ENCODE results near the gene UCP3. TPM values are rescaled to one million over a fixed set of nuclear protein-coding genes. Genes with fewer than 3 reads are reported as not detected.

UCP3 gene
- total and polyA plus RNA-seq, 4 donors: 0.89 to 5.5 (median 2.7) TPM

GRCh38 chr11:74002832-74003231, 6.1 kb downstream of the UCP3 start:
- H3K9me3 ChIP-seq (ENCODE audit: control insufficient read depth, insufficient read depth, low read length): no peaks in the 10 kb centered on the region
- H3K27ac ChIP-seq (ENCODE audit: low read depth, low read length): no peak overlapping the region
- DNase-seq (ENCODE audit: low read depth in 4 of 6, low spot score in 6 of 6): no peak
- no peaks in the 10 kb centered on the region for H3K27me3 ChIP-seq (ENCODE audit: control insufficient read depth, insufficient read depth, low read length)
- H3K4me3 ChIP-seq (ENCODE audit: low read depth, low read length): no peak overlapping the region
- 90% methylated on average over 2 of the region's 4 CpGs for WGBS (ENCODE audit: insufficient coverage)
- peaks cover 22% of the 10 kb centered on the region for H3K4me1 ChIP-seq (ENCODE audit: control insufficient read depth, insufficient read depth, low read length)
- H3K36me3 ChIP-seq (ENCODE audit: control insufficient read depth, insufficient read depth, low read length): peaks cover 41% of the 10 kb centered on the region

- H3K4me1 ChIP-seq (ENCODE audit: control insufficient read depth, insufficient read depth, low read length): peaks cover 22% of the 10 kb centered on the region
- DNase-seq (ENCODE audit: low read depth in 4 of 6, low spot score in 6 of 6): no peak
- no peak overlapping the region for H3K27ac ChIP-seq (ENCODE audit: low read depth, low read length)
- 93% methylated on average over 6 of the region's 7 CpGs for WGBS (ENCODE audit: insufficient coverage)
- H3K27me3 ChIP-seq (ENCODE audit: control insufficient read depth, insufficient read depth, low read length): no peaks in the 10 kb centered on the region
- H3K36me3 ChIP-seq (ENCODE audit: control insufficient read depth, insufficient read depth, low read length): peaks cover 37% of the 10 kb centered on the region
- no peaks in the 10 kb centered on the region for H3K9me3 ChIP-seq (ENCODE audit: control insufficient read depth, insufficient read depth, low read length)
- H3K4me3 ChIP-seq (ENCODE audit: low read depth, low read length): no peak overlapping the region
These were observed 7.0 kb downstream of the UCP3 start for GRCh38 chr11:74001822-74002286.

- H3K9me3 ChIP-seq (ENCODE audit: control insufficient read depth, insufficient read depth, low read length): no peaks in the 10 kb centered on the region
- H3K36me3 ChIP-seq (ENCODE audit: control insufficient read depth, insufficient read depth, low read length): peaks cover 28% of the 10 kb centered on the region
- 38% methylated on average over 5 of the region's 14 CpGs for WGBS (ENCODE audit: insufficient coverage)
- DNase-seq (ENCODE audit: low read depth in 4 of 6, low spot score in 6 of 6): no peak
- no peak overlapping the region for H3K4me3 ChIP-seq (ENCODE audit: low read depth, low read length)
- H3K27ac ChIP-seq (ENCODE audit: low read depth, low read length): no peak overlapping the region
- no peaks in the 10 kb centered on the region for H3K27me3 ChIP-seq (ENCODE audit: control insufficient read depth, insufficient read depth, low read length)
- H3K4me1 ChIP-seq (ENCODE audit: control insufficient read depth, insufficient read depth, low read length): peaks cover 21% of the 10 kb centered on the region
These were observed 8.4 kb downstream of the UCP3 start for GRCh38 chr11:74000307-74001133.

- peaks cover 14% of the 10 kb centered on the region for H3K4me1 ChIP-seq (ENCODE audit: control insufficient read depth, insufficient read depth, low read length)
- H3K4me3 ChIP-seq (ENCODE audit: low read depth, low read length): no peak overlapping the region
- no peaks in the 10 kb centered on the region for H3K9me3 ChIP-seq (ENCODE audit: control insufficient read depth, insufficient read depth, low read length)
- 90% methylated on average over 8 of the region's 8 CpGs for WGBS (ENCODE audit: insufficient coverage)
- DNase-seq (ENCODE audit: low read depth in 4 of 6, low spot score in 6 of 6): no peak
- no peak overlapping the region for H3K27ac ChIP-seq (ENCODE audit: low read depth, low read length)
- peaks cover 22% of the 10 kb centered on the region for H3K36me3 ChIP-seq (ENCODE audit: control insufficient read depth, insufficient read depth, low read length)
- H3K27me3 ChIP-seq (ENCODE audit: control insufficient read depth, insufficient read depth, low read length): no peaks in the 10 kb centered on the region
These were observed 9.1 kb downstream of the UCP3 start for GRCh38 chr11:73999581-74000306.

GRCh38 chr11:73998846-73999575, 9.9 kb downstream of the UCP3 start:
- Histone ChIP-seq H3K4me3 (ENCODE audit: low read depth, low read length) (no peak overlapping the region), H3K27ac (ENCODE audit: low read depth, low read length) (no peak overlapping the region), H3K36me3 (ENCODE audit: control insufficient read depth, insufficient read depth, low read length) (peaks cover 18% of the 10 kb centered on the region), H3K4me1 (ENCODE audit: control insufficient read depth, insufficient read depth, low read length) (peaks cover 8% of the 10 kb centered on the region), H3K9me3 (ENCODE audit: control insufficient read depth, insufficient read depth, low read length) (no peaks in the 10 kb centered on the region), H3K27me3 (ENCODE audit: control insufficient read depth, insufficient read depth, low read length) (no peaks in the 10 kb centered on the region)
- WGBS (ENCODE audit: insufficient coverage): 96% methylated on average over 4 of the region's 13 CpGs
- DNase-seq (ENCODE audit: low read depth in 4 of 6, low spot score in 6 of 6): no peak

GRCh38 chr11:73997120-73997770, 11.6 kb downstream of the UCP3 start:
- Histone ChIP-seq H3K27ac (ENCODE audit: low read depth, low read length) (no peak overlapping the region), H3K9me3 (ENCODE audit: control insufficient read depth, insufficient read depth, low read length) (no peaks in the 10 kb centered on the region), H3K27me3 (ENCODE audit: control insufficient read depth, insufficient read depth, low read length) (no peaks in the 10 kb centered on the region), H3K4me3 (ENCODE audit: low read depth, low read length) (no peak overlapping the region), H3K4me1 (ENCODE audit: control insufficient read depth, insufficient read depth, low read length) (peaks cover 3% of the 10 kb centered on the region), H3K36me3 (ENCODE audit: control insufficient read depth, insufficient read depth, low read length) (peaks cover 9% of the 10 kb centered on the region)
- WGBS (ENCODE audit: insufficient coverage): 94% methylated on average over 5 of the region's 6 CpGs
- DNase-seq (ENCODE audit: low read depth in 4 of 6, low spot score in 6 of 6): no peak

GRCh38 chr11:73996161-73996747, 12.6 kb downstream of the UCP3 start:
- Histone ChIP-seq H3K4me3 (ENCODE audit: low read depth, low read length) (no peak overlapping the region), H3K27me3 (ENCODE audit: control insufficient read depth, insufficient read depth, low read length) (no peaks in the 10 kb centered on the region), H3K4me1 (ENCODE audit: control insufficient read depth, insufficient read depth, low read length) (peaks cover 3% of the 10 kb centered on the region), H3K27ac (ENCODE audit: low read depth, low read length) (no peak overlapping the region), H3K36me3 (ENCODE audit: control insufficient read depth, insufficient read depth, low read length) (peaks cover 4% of the 10 kb centered on the region), H3K9me3 (ENCODE audit: control insufficient read depth, insufficient read depth, low read length) (no peaks in the 10 kb centered on the region)
- WGBS (ENCODE audit: insufficient coverage): 91% methylated on average over 4 of the region's 4 CpGs
- DNase-seq (ENCODE audit: low read depth in 4 of 6, low spot score in 6 of 6): no peak

GRCh38 chr11:73995731-73996130, 13.2 kb downstream of the UCP3 start:
- no peaks in the 10 kb centered on the region for H3K27me3 ChIP-seq (ENCODE audit: control insufficient read depth, insufficient read depth, low read length)
- no peaks in the 10 kb centered on the region for H3K9me3 ChIP-seq (ENCODE audit: control insufficient read depth, insufficient read depth, low read length)
- peaks cover 2% of the 10 kb centered on the region for H3K4me1 ChIP-seq (ENCODE audit: control insufficient read depth, insufficient read depth, low read length)
- H3K27ac ChIP-seq (ENCODE audit: low read depth, low read length): no peak overlapping the region
- no peak overlapping the region for H3K4me3 ChIP-seq (ENCODE audit: low read depth, low read length)
- H3K36me3 ChIP-seq (ENCODE audit: control insufficient read depth, insufficient read depth, low read length): peaks cover 1% of the 10 kb centered on the region
- WGBS (ENCODE audit: insufficient coverage): 100% methylated on average over 1 of the region's 2 CpGs
- DNase-seq (ENCODE audit: low read depth in 4 of 6, low spot score in 6 of 6): no peak

- no peaks in the 10 kb centered on the region for H3K27me3 ChIP-seq (ENCODE audit: control insufficient read depth, insufficient read depth, low read length)
- no peak overlapping the region for H3K4me3 ChIP-seq (ENCODE audit: low read depth, low read length)
- DNase-seq (ENCODE audit: low read depth in 4 of 6, low spot score in 6 of 6): no peak
- no peak overlapping the region for H3K27ac ChIP-seq (ENCODE audit: low read depth, low read length)
- no peaks in the 10 kb centered on the region for H3K4me1 ChIP-seq (ENCODE audit: control insufficient read depth, insufficient read depth, low read length)
- no peaks in the 10 kb centered on the region for H3K9me3 ChIP-seq (ENCODE audit: control insufficient read depth, insufficient read depth, low read length)
- WGBS (ENCODE audit: insufficient coverage): no CpG with 5 or more reads among the region's 2 CpGs
- H3K36me3 ChIP-seq (ENCODE audit: control insufficient read depth, insufficient read depth, low read length): no peaks in the 10 kb centered on the region
These were observed 13.6 kb downstream of the UCP3 start for GRCh38 chr11:73995247-73995646.
